ENCODE measurements around the gene ARRDC1. TPM values are rescaled to one million over a fixed set of nuclear protein-coding genes. Genes with fewer than 3 reads are reported as not detected.
A peak's percentile ranks its signal among the peaks of the same experiment; 100 is the strongest.

ARRDC1 gene
- total RNA-seq, 1 donor from 2014 or later = 36.5 TPM

DNA sequence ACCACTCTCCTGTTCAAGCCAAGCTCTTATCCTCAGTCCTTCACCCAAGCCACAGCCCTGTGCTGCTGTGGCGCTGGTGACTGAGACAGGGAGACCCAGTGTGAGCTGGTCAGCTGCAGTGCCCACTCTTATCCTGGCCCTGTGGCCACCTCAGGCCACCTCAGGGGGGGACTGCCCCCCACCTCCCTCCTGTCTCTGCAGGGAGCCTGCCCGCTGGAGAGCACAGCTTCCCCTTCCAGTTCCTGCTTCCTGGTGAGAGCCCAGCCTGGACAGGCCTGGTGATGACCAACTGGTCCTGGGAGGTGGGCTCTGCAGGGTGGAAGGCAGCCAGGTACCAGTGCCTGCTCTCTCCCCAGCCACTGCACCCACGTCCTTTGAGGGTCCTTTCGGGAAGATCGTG, 7.8 kb downstream of the ARRDC1 start:
- no peak for DNase-seq (ENCODE audit: low spot score in 2 of 2, unreplicated experiment in 2 of 2)
- peak overlapping the region; percentile 88 for H3K27ac Mint-ChIP-seq

DNA sequence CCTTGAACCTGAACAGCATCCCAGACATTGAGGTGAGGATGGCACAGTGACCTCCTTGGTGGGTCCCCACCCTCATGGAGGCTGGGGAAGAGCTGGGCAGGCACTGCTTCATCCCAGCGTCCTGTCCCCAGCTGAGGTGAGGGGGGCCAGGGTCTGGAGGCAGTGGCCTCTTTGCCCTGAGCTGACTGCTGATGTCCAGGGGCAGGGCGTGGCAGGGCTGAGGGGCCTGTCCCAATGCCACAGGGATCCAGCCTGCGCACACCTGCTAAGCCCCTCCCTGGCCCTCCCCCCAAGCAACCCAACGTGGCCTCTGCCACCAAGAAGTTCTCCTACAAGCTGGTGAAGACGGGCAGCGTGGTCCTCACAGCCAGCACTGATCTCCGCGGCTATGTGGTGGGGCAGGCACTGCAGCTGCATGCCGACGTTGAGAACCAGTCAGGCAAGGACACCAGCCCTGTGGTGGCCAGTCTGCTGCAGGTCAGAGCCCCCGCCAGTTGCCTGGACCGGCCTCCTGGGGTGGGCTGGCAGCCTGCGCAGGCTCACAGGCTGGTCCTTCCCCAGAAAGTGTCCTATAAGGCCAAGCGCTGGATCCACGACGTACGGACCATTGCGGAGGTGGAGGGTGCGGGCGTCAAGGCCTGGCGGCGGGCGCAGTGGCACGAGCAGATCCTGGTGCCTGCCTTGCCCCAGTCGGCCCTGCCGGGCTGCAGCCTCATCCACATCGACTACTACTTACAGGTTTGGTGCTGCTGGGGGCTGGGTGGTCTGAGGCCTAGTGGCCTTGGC, 8.4 kb downstream of the ARRDC1 start:
- TF ChIP-seq, protein P1, sequence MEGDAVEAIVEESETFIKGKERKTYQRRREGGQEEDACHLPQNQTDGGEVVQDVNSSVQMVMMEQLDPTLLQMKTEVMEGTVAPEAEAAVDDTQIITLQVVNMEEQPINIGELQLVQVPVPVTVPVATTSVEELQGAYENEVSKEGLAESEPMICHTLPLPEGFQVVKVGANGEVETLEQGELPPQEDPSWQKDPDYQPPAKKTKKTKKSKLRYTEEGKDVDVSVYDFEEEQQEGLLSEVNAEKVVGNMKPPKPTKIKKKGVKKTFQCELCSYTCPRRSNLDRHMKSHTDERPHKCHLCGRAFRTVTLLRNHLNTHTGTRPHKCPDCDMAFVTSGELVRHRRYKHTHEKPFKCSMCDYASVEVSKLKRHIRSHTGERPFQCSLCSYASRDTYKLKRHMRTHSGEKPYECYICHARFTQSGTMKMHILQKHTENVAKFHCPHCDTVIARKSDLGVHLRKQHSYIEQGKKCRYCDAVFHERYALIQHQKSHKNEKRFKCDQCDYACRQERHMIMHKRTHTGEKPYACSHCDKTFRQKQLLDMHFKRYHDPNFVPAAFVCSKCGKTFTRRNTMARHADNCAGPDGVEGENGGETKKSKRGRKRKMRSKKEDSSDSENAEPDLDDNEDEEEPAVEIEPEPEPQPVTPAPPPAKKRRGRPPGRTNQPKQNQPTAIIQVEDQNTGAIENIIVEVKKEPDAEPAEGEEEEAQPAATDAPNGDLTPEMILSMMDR (IDR thresholded peaks at IDR 0.05; ENCODE audit: unreplicated experiment) = no peak
- Mint-ChIP-seq H3K4me1 (peaks cover 26% of the 10 kb centered on the region), H3K27ac (peak overlapping the region; percentile 25), H3K4me3 (no peak overlapping the region), H3K9me3 (no peaks in the 10 kb centered on the region), H3K27me3 (ENCODE audit: low read depth) (no peaks in the 10 kb centered on the region), H3K36me3 (peaks cover 5% of the 10 kb centered on the region)
- DNase-seq (ENCODE audit: low spot score in 2 of 2, unreplicated experiment in 2 of 2) = no peak

More for the DNA sequence above, 7.8 kb downstream of the ARRDC1 start:
- TF ChIP-seq, protein P1 (IDR thresholded peaks at IDR 0.05; ENCODE audit: unreplicated experiment) = no peak
- H3K4me3 Mint-ChIP-seq = no peak overlapping the region
- H3K4me1 Mint-ChIP-seq = peaks cover 26% of the 10 kb centered on the region
- H3K27me3 Mint-ChIP-seq (ENCODE audit: low read depth) = no peaks in the 10 kb centered on the region
- peaks cover 5% of the 10 kb centered on the region for H3K36me3 Mint-ChIP-seq
- H3K9me3 Mint-ChIP-seq = no peaks in the 10 kb centered on the region

DNA sequence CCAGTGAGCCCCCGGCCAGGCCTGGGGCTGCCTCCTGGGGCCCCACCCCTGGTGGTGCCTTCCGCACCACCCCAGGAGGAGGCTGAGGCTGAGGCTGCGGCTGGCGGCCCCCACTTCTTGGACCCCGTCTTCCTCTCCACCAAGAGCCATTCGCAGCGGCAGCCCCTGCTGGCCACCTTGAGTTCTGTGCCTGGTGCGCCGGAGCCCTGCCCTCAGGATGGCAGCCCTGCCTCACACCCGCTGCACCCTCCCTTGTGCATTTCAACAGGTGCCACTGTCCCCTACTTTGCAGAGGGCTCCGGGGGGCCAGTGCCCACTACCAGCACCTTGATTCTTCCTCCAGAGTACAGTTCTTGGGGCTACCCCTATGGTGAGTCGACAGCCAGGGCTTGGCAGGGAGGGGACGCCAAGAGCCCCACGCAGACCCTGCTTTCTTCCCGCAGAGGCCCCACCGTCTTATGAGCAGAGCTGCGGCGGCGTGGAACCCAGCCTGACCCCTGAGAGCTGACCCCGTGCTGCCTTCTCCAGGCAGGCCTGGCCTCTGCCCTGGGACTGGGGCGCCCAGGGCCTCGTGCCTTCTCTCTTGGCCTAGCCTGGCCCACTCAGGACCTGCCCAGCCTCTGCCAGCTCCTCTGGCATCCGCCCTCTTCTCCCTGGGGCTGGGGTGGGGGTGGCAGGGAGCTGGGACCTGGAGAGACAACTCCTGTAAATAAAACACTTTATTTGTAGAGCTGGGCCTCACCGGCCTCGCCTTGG, 9.3 kb downstream of the ARRDC1 start:
- TF ChIP-seq, protein P1 (IDR thresholded peaks at IDR 0.05; ENCODE audit: unreplicated experiment) = no peak
- peaks cover 5% of the 10 kb centered on the region for H3K36me3 Mint-ChIP-seq
- H3K9me3 Mint-ChIP-seq = no peaks in the 10 kb centered on the region
- H3K27me3 Mint-ChIP-seq (ENCODE audit: low read depth) = no peaks in the 10 kb centered on the region
- no peak overlapping the region for H3K4me3 Mint-ChIP-seq
- peaks cover 30% of the 10 kb centered on the region for H3K4me1 Mint-ChIP-seq
- no peak overlapping the region for H3K27ac Mint-ChIP-seq
- no peak for DNase-seq (ENCODE audit: low spot score in 2 of 2, unreplicated experiment in 2 of 2)

DNA sequence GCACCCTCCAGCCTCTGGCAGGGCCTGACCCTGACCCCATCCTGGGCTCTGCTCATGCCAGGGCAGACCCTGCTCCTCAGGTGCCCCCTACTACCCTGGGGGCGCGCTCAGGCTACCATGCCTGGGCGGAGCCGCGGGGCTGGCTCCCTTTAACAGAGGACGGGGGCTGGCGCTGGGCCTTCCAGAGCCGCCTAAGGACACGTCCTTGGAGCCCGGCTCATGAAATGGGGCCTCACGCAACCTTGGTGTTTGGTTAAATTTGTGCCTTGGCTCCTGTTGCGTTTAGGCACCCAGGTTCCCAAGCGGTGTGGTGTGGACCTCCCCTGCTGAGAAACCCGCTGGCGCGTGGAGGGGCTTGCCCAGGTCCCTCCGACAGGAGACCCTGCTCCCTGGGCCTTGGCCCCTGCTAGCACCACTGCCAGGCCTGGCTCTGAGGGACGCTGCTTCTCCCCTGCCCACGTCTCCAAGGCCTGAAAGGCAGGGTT, 9.9 kb downstream of the ARRDC1 start:
- no peak for DNase-seq (ENCODE audit: low spot score in 2 of 2, unreplicated experiment in 2 of 2)
- H3K36me3 Mint-ChIP-seq = peaks cover 5% of the 10 kb centered on the region
- H3K9me3 Mint-ChIP-seq = no peaks in the 10 kb centered on the region
- no peaks in the 10 kb centered on the region for H3K27me3 Mint-ChIP-seq (ENCODE audit: low read depth)
- peaks cover 35% of the 10 kb centered on the region for H3K4me1 Mint-ChIP-seq
- H3K27ac Mint-ChIP-seq = no peak overlapping the region
- TF ChIP-seq, protein P1 (IDR thresholded peaks at IDR 0.05; ENCODE audit: unreplicated experiment) = no peak
- no peak overlapping the region for H3K4me3 Mint-ChIP-seq

DNA sequence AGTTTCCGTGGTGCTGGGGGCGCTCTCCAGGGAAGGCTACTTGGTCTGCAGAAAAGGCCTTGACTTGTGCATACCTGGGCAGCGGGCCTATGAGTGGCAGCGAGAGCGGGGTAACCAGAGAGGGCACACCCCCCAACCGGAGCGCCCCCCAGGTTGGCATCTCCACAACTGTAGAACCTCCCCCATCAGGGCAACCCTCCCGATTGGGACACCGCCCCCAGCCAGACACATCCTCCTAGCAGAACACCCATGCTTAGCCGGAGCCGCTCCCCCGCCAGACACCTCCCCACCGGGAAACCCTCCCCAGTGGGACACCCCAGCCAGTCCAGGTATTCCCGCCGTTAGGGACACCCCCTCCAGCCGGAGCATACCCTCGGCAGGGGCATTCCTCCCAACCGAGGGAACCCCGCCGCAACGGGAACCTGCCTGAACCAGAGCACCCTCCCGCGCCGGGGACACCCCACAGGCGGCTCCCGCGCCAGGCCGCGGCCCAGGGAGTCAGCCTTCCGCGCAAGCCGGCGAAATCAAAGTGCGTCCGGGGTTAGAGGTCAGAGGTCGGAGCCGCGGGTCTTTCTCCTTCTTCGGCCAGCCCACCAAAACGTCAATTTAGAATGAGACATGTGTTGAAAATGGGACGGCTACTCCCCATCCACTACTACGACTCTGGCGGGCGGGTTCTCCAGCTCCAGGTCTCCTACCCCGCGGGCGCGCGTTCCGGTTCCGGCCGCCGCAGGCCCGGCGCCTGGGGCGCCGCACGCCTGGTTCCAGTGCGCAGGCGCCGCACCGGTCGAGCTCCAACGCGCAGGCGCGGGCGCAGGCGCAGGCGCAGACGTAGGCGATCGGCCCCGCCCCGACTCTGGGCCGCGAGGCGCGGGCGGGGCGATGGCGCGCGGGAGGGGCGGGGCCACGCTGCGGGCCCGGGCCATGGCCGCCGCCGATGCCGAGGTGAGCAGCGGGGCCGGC, 12.9 kb downstream of the ARRDC1 start, which contains the start of gene EHMT1:
EHMT1 (plus strand) TSS at position 901 of the 963 bp plus-strand sequence; CDS start at position 925, 24 bp downstream.
- peaks cover 5% of the 10 kb centered on the region for H3K36me3 Mint-ChIP-seq
- H3K27me3 Mint-ChIP-seq (ENCODE audit: low read depth) = no peaks in the 10 kb centered on the region
- peak within 1 kb of the TSS; percentile 86 for H3K4me3 Mint-ChIP-seq
- peaks cover 34% of the 10 kb centered on the region for H3K4me1 Mint-ChIP-seq
- no peaks in the 10 kb centered on the region for H3K9me3 Mint-ChIP-seq
- TF ChIP-seq, protein P1 (IDR thresholded peaks at IDR 0.05; ENCODE audit: unreplicated experiment) = no peak
- peak within 1 kb of the TSS; percentile 93 for H3K27ac Mint-ChIP-seq
- peak; percentile 88 to 97 for DNase-seq (ENCODE audit: low spot score in 2 of 2, unreplicated experiment in 2 of 2)

Data from mesothelial cell of epicardium (in vitro differentiated cells).